Ramos (cell line): ENCODE results near the gene TOP2A.
"Not testable (repeated sequence)": the region's sequence is repeated elsewhere in the genome, so short reads cannot be mapped to it uniquely, and the experiment has no call there.

ENCODE experiments used
- in situ Hi-C: fragments of 300-500 bp; cut with MboI; formaldehyde crosslinking; loops from one replicate; pipeline ENCODE4 v1.14.3; 2022; ENCODE audit warnings: low sequenced_read_pairs; ENCODE audit not compliant: unreplicated experiment

Gene TOP2A

DNA sequence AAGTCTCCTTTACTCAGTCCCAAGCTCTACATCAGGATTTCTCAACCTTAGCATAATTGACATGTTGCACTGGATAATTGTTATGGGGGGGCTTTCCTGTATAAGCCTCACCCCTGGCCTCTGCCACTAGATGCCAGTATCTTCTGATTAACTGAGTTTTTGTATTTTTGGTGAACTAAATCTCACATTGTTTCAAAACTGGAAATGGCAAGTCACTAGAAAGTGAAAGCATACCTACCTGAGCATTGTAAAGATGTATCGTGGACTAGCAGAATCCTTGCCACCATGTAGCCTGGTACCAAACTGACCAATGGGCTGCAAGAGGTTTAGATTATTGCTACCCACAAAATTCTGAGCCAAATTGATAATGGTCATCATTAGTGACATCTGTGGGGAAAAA is 15.0 kb downstream of the TOP2A start:
- in situ Hi-C loops, result no loop called here

DNA sequence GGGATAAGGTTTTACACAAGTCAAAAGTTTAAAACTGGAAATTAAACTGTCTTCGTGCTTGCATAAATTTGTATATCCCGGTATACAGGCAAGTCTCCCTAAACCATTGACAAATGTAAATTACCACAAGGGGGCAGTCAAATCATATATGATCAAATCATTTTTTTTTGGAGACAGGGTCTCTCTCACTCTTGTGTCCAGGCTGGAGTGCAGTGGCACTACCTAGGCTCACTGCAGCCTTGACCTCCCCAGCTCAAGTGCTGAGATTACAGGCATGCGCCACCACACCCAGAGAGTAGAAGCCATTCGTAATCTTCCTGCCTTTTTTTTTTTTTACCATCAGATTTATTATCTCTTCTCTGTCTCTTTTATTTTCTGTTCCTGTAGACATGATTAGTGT is 18.5 kb downstream of the TOP2A start:
- in situ Hi-C loops, result no loop called here

DNA sequence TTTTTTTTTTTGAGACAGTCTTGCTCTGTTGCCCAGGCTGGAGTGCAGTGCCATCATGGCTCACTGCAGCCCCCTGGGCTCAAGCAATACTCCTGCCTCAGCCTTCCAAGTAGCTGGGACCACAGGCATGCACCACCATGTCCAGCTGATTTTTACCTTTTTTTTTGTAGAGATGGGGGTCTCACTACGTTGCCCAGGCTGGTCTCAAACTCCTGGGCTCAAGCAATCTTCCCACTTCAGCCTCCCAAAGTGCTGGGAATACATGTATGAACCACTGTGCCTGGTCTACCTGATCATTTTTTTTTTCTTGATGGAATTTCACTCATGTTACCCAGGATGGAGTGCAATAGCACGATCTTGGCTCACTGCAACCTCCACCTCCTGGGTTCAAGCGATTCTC is 31.1 kb downstream of the TOP2A start:
- in situ Hi-C loops, result not testable (repeated sequence)

DNA sequence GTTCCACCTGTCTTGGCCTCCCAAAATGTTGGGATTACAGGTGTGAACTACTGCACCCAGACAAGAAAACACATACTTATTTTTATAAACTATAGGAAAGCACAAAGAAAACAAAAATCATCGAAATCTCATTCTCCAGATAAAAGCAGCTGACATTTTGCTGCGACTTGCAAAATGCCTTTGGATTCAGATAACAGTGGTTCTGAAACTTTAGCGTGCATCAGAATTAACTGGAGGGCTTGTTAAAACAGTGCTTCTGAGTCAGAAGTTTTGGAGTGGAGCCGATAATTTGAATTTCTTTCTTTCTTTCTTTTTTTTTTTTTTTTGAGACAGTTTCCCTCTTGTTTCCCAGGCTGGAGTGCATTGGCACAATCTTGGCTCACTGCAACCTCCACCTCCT is 35.4 kb downstream of the TOP2A start:
- in situ Hi-C loops, result no loop called here

DNA sequence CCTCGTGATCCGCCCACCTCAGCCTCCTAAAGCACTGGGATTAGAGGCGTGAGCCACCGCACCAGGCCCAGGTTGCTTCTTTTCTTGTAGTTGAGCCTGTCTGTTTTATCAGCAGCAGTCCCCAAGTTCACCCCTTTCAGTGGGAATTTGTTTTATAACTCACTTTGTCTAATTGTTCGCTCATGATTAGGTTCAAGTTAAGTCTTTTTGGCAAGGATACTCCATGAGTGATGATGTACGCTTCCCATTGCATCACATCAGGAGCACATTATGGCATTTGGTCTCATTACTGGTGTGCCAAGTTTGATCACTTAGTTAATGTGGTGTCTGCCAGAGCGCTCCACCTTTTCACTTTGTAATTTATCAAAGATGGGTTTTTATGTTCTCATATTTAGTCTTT is 38.7 kb downstream of the TOP2A start:
- in situ Hi-C loops, result no loop called here

DNA sequence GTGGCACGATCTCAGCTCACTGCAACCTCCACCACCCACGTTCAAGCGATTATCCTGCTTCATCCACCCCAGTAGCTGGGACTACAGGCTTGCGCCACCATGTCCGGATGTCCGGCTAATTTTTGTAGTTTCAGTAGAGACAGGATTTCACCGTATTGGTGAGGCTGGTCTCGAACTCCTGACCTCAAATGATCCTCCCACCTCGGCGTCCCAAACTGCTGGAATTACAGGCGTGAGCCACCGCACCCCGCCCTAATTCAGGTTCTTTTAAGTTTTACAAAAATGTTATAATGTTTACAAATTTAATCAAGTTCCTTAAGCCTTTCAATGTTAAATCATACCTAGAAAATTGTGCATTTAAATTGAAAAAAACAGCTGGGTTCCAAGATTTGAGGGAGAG is 39.9 kb downstream of the TOP2A start:
- in situ Hi-C loops, result no loop called here

DNA sequence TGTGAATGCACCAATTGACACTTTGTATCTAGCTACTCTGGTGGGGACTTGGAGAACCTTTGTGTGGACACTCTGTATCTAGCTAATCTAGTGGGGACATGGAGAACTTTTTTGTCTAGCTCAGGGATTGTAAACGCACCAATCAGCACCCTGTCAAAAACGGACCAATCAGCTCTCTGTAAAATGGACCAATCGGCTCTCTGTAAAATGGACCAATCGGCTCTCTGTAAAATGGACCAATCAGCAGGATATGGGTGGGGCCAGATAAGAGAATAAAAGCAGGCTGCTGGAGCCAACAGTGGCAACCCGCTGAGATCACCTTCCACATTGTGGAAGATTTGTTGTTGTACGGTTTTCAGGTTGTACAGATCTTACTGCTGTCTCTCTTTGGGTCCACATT is 41.2 kb downstream of the TOP2A start:
- in situ Hi-C loops, result not testable (repeated sequence)

DNA sequence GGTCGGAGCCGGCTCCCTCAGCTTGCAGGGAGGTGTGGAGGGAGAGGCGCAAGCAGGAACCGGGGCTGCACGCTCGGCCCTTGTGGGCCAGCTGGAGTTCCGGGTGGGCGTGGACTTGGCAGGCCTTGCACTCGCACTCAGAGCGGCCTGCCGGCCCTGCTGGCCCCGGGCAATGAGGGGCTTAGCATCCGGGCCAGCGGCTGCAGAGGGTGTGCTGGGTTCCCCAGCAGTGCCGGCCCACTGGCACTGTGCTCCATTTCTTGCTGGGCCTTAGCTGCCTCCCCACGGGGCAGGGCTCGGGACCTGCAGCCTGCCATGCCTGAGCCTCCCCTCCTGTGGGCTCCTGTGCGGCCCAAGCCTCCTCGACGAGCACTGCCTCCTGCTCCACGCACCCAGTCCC is 41.9 kb downstream of the TOP2A start:
- in situ Hi-C loops, result not testable (repeated sequence)

DNA sequence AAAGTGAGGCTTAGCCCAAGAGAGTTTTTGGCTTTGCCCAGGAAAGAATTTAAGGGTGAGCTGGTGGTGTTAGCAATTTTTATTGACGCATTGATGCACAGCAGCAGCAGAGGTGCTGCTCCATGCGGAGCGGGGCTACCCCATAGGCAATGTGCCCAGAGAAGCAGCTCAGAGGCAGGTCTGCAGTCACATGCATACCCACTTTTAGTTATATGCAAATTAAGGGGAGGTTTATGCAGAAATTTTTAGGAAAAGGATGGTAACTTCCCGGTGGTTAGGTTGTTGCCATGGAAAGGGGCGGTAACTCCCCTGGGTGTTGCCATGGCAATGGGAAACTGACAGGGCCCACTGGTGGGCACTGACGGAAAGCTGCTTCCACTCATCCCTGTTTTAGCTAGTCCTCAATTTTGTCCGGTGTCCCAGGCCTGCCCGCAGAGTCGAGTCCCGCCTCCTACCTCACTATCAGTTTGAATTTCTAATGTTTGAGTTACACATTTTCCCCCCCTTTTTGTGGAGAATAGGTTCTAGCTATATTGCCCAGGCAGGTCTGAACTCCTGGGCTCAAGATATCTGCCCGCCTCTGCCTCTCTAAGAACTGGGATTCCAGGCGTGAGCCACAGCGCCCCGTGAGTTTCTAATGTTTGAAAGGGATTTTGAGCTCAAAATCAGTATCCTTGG is 42.7 kb downstream of the TOP2A start:
- in situ Hi-C loops, result no loop called here

DNA sequence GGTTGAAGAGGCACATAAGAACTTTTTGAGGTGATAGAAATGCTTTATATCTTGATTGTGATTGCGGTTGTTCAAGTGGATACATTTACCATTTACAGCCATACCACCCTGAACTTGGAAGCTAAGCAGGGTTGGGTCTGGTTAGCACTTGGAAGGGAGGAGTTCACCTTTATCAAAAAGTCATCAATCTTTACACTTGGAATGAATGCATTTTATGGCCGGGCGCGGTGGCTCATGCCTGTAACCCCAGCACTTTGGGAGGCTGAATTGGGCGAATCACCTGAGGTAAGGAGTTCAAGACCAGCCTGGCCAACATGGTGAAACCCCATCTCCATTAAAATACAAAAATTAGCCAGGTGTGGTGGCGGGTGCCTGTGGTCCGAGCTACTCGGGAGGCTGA is 43.7 kb downstream of the TOP2A start:
- in situ Hi-C loops, result no loop called here

DNA sequence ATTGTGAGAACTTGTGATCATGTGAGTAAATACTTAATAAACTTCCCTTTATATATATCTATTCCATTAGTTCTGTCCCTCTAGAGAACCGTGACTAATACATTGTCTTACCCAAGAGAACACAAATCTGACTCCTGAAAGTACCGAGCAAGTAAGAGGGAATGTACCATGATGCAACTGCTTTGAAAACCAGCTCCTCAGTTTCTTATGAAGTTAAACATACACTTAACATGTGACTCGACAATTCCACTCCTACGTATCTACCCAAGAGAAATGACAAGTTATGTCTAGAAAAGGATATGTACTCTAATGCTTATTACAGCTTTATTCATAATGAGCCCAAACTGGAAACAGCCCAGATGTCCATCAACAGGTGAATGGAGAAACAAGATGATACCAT is 44.4 kb downstream of the TOP2A start:
- in situ Hi-C loops, result no loop called here

DNA sequence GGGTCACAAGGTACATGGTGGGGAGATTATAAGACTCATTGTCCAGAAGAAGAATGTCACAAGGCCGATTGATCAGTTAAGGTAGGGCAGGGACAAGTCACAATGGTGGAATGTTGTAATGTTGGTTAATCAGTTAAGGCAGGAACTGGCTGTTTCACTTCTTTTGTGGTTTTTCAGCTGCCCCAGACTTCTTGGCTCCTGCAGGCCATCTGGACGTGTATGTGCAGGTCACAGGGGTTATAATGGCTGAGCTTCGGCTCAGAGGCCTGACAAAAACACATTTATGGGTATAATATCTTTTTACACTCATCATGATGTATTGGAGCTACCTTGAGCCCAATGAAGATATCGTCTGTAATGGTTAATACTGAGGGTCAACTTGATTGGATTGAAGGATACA is 45.1 kb downstream of the TOP2A start:
- in situ Hi-C loops, result not testable (repeated sequence)

DNA sequence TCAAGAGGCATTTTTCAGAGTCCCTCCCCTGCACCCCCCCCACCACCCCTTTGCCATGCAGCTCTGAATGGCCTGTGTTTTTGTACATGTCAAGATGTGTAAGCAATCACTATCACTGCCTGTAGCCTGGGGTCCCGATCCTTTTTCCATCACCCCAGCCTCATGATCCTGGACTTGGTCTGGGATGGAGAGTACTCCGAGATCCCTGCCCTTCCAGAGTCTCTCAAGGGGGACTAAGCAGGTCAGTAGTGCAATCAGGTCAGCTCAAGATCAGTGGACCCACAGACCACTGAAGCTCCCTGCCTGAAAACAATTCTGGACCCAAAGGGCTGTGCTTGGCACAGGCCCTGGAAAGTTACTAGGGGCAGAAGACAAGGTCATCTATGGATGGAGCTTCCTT is 45.7 kb downstream of the TOP2A start:
- in situ Hi-C loops, result no loop called here

DNA sequence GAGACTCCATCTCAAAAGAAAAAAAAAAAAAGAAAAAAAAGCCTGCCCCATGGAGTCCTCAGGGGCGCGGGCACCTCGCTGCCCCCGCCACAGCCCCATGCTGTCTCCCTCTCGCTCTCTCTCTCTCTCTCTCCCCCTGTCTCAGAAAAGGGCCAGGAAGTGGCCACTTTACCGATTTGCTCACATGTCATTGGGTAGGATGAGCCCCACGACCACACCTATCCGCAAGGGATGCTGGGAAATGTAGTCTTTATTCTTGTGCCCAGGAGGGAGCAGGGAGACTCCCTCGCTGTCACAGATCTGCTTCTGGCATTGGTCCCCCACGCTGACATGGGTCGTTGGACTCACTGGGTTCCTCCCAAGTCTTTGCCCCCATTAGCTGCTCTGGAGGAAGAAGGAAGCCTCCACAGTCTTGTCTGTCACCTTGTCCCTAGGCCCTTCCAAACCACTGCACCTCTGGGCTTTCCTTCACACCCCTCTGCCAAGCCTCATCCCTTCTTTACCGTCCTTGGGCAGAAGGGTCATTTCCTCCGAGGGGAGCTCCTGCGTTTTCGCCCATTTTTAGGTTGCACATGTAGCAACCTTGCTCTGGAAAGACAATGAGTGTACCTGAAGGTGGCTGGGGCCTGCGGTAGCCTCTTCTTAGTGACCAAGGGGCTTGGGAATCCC is 46.3 kb downstream of the TOP2A start:
- in situ Hi-C loops, result no loop called here

DNA sequence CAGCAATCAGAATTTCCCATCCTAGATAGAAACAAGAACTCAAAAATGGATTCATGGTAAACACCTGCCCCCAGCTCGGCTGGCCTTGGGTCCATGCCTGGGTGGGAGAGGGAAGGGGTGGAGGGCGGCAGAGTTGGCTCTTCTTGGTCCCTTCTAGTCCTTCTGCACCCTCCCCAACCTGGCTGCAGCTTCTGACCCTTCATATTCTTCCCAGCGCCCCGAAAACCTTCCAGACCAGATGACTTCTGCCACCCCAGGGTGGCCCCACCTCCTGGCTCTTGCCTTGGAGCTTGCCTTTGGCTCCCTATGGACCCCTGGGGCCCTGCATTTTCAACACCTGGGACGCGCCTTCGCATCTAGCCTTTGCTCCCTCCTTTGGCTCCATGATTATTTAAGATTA is 47.8 kb downstream of the TOP2A start:
- in situ Hi-C loops, result no loop called here

DNA sequence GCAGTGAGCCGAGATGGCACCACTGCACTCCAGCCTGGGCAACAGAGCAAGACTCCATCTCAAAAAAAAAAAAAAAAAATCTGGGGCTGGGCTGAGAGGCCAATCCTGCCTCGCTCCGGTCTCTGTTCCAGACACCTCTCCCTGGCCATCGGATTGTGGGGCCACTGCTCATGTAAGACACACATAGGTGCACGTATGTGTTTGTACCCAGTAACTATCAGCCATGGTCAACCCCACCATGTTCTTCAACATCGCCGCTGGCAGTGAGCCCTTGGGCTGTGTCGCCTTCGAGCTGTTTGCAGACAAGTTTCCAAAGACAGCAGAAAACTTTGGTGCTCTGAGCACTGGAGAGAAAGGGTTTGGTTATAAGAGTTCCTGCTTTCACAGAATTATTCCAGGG is 50.0 kb downstream of the TOP2A start:
- in situ Hi-C loops, result not testable (repeated sequence)

DNA sequence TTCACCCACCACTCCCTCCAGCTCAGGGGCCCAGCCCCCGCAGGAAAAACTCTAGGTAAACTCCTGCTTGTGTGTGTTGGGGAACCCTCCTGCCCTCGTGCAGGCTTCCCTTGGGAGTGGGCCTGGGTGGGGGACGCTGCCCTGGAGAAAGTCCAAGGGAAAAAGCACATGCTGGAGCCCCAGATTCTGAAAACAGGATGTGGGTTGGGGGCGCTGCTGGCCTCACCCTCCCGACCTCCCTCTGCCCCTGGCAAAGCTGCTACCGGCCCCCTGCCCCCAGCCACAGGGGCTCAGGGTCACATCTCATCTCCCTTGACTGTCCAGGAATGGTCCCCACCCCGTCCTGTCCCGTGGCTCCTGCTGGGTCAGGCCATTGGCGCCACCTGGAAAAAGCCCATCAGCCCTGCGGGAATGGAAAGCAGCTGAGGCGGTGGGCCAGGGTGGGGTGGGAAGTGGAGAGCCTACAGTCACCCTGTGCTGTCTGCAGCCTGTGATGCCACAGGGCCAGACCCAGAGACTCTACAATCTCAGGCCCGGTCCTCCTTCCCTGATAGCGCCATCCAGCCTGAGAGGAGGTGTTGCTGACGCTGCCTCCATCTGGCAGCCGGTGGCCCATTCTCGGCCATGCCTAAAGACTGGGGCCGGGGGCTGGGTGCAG is 50.7 kb downstream of the TOP2A start:
- in situ Hi-C loops, result no loop called here

DNA sequence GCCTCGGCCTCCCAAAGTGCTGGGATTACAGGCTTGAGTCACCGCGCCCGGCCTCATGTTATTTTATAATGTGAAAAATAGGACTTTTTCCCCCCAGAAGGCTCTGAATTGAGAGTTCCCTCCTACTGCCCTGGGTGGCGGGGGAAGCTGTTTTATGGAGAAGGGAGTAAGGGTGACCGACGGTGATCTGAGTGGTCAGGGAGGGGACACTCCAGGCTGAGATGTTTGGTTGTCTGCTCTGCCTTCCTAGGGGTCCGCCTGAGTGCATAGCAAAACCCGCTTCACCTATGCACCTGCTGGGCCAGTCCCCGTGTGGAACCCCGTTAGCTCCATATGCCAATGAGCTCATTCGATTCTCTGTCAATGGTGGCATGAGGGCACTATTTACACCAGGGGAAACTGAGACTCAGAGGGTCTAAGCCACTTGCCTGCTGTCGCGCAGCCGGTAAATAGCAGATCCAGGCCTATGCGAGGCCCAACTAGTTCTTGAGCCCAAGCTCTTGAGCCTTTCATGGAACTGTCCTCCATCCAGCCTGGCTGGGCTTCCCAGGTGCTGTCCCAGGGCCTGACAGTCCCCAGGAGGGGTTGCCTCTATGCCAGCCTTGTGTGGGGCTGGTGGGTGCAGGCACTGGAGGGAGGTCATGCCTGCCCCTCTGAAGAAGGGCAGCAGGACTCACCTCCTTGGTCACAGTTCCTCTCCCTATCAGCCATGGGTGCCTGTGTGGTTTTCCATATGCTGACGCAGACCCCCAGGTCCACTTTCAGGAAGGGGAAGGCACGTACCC is 51.4 kb downstream of the TOP2A start:
- in situ Hi-C loops, result no loop called here

DNA sequence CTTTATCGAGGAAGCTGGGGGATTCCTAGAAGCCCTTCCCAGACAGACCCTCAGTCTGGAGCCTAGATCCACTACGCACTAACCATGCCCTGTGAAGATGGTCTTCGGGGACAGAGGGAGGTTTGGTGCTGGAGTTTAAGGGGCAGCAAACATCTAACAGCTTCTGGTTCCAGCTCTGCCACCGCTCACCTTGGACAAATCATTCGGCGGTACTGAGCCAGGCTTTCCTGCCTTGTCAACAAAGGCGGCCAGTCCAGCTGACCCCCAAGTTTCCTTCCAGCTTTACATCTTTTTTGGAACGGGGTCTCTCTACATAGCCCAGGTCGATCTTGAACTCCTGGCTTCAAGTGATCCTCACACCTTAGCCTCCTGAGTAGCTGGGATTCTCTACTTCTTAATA is 52.8 kb downstream of the TOP2A start:
- in situ Hi-C loops, result loop anchor here (5.0 kb wide), 1 partner anchor 172 kb away; no protein-coding TSS in a partner anchor

DNA sequence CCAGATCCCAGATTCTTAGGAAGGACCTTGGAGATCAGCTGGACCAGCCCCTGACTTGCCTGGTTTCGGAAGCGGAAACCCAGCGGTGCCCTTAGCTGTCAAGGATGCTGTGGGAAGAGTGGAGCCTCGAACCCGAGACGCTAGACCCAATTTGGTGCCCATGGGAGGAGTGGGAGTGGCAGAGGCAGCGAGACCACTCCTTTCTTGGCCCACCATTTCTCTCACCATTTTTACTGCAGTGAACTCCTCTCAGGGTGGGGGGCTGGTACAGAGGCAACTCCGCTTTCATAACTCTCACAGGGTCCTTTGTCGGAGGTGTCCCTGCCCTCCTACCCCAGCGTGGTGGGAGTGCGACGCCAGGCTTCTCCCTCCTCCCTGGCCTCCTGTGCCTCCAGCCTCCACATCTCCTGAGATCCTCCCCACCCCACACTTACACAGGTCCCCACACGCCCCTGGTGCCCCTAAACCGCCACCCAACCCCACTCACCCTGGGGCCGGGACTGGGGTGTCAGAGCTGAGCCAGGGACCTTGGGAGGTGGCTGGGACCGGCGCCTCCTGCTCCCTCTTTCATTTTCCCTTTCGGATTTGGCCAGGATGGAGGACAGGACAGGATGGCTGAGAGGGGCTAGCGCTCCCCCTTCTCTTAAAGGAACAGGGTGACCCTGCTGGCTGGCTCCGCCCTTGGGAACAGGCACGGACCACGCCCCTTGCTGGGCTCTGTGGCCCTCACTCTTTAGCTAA is 53.4 kb downstream of the TOP2A start, which contains the start of gene GJD3:
Gene GJD3 (minus strand): TSS at position 617 of the 741 bp plus-strand sequence. CDS start 922 bp downstream, outside the sequence.
- in situ Hi-C loops, result loop anchor here (5.0 kb wide), 1 partner anchor 173 kb away; no protein-coding TSS in a partner anchor
